Tibial artery (tissue), 4 donors: ENCODE data around the gene CEP135.
"Not testable (repeated sequence)": the region's sequence is repeated elsewhere in the genome, so short reads cannot be mapped to it uniquely, and the experiment has no call there.

Source experiments
- DNase-seq, 2 donors: peaks; one replicate each; pipeline ENCODE4 v3.0.0-alpha.2; 2019
- H3K27ac ChIP-seq, 2 donors: fragments of 200-600 bp; sonication (generic) in 1 of 2; 1 replicate in 1 of 2; 2 replicates in 1 of 2; pipeline ENCODE4 v1.5.1; 2018 to 2019; ENCODE audit warnings: mild to moderate bottlenecking in 1 of 2
- H3K27me3 ChIP-seq, 2 donors: fragments of 200-600 bp; sonication (generic) in 1 of 2; one replicate each; pipeline versions ENCODE4 v1.5.1 to v1.6.0; 2016 to 2019
- H3K36me3 ChIP-seq, 3 donors: fragments of 200-600 bp; sonication (generic) in 2 of 3; one replicate each; pipeline ENCODE4 v1.5.1; 2016 to 2019; ENCODE audit warnings: mild to moderate bottlenecking in 2 of 3
- H3K4me1 ChIP-seq, 4 donors: fragments of 200-600 bp; sonication (generic) in 2 of 4; 1 replicate in 3 of 4; 2 replicates in 1 of 4; pipeline ENCODE4 v1.5.1; 2016 to 2019
- H3K4me3 ChIP-seq, 2 donors: fragments of 200-600 bp; sonication (generic) in 1 of 2; 1 replicate in 1 of 2; 2 replicates in 1 of 2; pipeline ENCODE4 v1.5.1; 2018 to 2019; ENCODE audit warnings: mild to moderate bottlenecking in 2 of 2
- H3K9me3 ChIP-seq, 3 donors: fragments of 200-600 bp; sonication (generic) in 1 of 3; one replicate each; pipeline ENCODE4 v1.5.1; 2016 to 2019
- CTCF ChIP-seq, 2 experiments: fragments of 200-600 bp in 1 of 2; fragments of 450-650 bp in 1 of 2; IDR thresholded peaks; one replicate each; pipeline ENCODE4 v1.5.1; 2017 to 2019; ENCODE audit warnings: antibody characterized with exemption in 2 of 2, mild to moderate bottlenecking in 1 of 2, moderate library complexity in 1 of 2
- intact Hi-C: fragments of 100-400 bp; cut with DNase I; formaldehyde crosslinking; loops from one replicate; pipeline ENCODE4 v1.15.0; 2023; ENCODE audit warnings: low total_unique reads

CEP135 gene

GRCh38 chr4:55932511-55932910, 16.2 kb upstream of the CEP135 start:
- Histone ChIP-seq H3K27ac (no peak overlapping the region), H3K36me3 (no peaks in the 10 kb centered on the region), H3K4me3 (no peak overlapping the region), H3K4me1 (no peaks in the 10 kb centered on the region), H3K27me3 (no peaks in the 10 kb centered on the region), H3K9me3 (no peaks in the 10 kb centered on the region)
- DNase-seq, result no peak
- no peak for TF ChIP-seq CTCF (IDR thresholded peaks at IDR 0.05)
- intact Hi-C loops, result no loop called here

- no peaks in the 10 kb centered on the region for H3K9me3 ChIP-seq
- intact Hi-C loops, result no loop called here
Measured at GRCh38 chr4:55933611-55934010, 15.1 kb upstream of the CEP135 start.

GRCh38 chr4:55935907-55936306, 12.8 kb upstream of the CEP135 start:
- H3K9me3 ChIP-seq, H3K4me1 ChIP-seq, DNase-seq, H3K4me3 ChIP-seq, H3K27ac ChIP-seq, H3K36me3 ChIP-seq, intact Hi-C loops, H3K27me3 ChIP-seq: not testable (repeated sequence)

More at GRCh38 chr4:55933611-55934010, 15.1 kb upstream of the CEP135 start:
- Histone ChIP-seq H3K27me3 (no peaks in the 10 kb centered on the region), H3K36me3 (no peaks in the 10 kb centered on the region), H3K4me3 (no peak overlapping the region), H3K27ac (no peak overlapping the region), H3K4me1 (no peaks in the 10 kb centered on the region)
- no peak for TF ChIP-seq CTCF (IDR thresholded peaks at IDR 0.05)
- DNase-seq, result no peak

- Histone ChIP-seq H3K27ac (no peak overlapping the region), H3K27me3 (no peaks in the 10 kb centered on the region), H3K4me3 (no peak overlapping the region), H3K36me3 (no peaks in the 10 kb centered on the region), H3K9me3 (no peaks in the 10 kb centered on the region), H3K4me1 (no peaks in the 10 kb centered on the region)
- TF ChIP-seq CTCF (IDR thresholded peaks at IDR 0.05), result no peak
- intact Hi-C loops, result no loop called here
- no peak for DNase-seq
Measured at GRCh38 chr4:55938481-55938880, 10.3 kb upstream of the CEP135 start.

GRCh38 chr4:55939421-55939820, 9.3 kb upstream of the CEP135 start:
- Histone ChIP-seq H3K9me3 (no peaks in the 10 kb centered on the region), H3K27ac (no peak overlapping the region), H3K4me1 (no peaks in the 10 kb centered on the region), H3K4me3 (no peak overlapping the region), H3K36me3 (no peaks in the 10 kb centered on the region), H3K27me3 (no peaks in the 10 kb centered on the region)
- intact Hi-C loops, result no loop called here
- DNase-seq, result no peak
- no peak for TF ChIP-seq CTCF (IDR thresholded peaks at IDR 0.05)

GRCh38 chr4:55941881-55942396, 6.8 kb upstream of the CEP135 start:
- H3K36me3 ChIP-seq, result no peaks in the 10 kb centered on the region
- DNase-seq, result no peak
- H3K27me3 ChIP-seq, result no peaks in the 10 kb centered on the region
- no peaks in the 10 kb centered on the region for H3K4me1 ChIP-seq
- H3K27ac ChIP-seq, result no peak overlapping the region
- no peaks in the 10 kb centered on the region for H3K9me3 ChIP-seq
- TF ChIP-seq CTCF (IDR thresholded peaks at IDR 0.05), result no peak
- no peak overlapping the region for H3K4me3 ChIP-seq
- intact Hi-C loops, result no loop called here
